ENCODE results near the gene HMCN1.
"Not testable (repeated sequence)": the region's sequence is repeated elsewhere in the genome, so short reads cannot be mapped to it uniquely, and the experiment has no call there.

Gene HMCN1

GRCh38 chr1:186102547-186103148 is 368.5 kb downstream of the HMCN1 start:
- no peak for DNase-seq

DNA sequence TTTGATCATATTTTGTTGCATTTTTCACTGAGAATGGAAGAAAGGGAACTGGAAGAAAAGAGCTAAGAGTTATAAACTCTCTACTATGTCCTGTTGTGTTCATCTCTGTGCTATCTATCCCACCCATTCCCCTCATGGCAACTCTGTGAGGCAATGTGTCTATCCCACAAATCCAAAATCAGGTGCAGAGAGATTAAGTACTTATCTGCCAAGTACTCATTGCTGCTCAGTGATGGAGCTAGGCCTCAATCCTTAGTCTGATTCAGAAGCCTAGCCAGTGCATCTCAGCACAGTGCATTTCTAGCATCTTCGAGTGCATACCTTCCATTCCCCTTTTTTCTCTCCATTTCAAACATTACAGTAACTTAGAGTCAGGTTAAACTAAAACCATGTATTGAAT is 370.3 kb downstream of the HMCN1 start:
- no peak for DNase-seq

DNA sequence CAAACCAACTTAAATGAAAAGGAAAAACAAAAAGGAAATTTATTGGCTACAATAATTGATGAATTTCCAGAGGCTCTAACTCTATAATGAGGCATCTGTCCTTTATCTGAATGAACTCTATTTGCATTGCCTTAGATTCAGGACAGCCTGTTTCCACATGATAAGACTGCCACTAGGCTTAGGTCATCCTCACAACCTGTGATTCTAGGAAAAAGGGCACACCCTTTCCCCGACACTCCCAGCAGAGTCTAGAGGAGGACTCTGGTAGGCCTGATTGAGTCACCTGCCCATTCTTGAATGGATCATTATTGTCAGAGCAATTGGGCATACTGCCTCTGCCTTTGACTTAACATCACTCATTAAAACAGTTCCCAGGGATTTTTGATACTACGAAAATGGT is 378.1 kb downstream of the HMCN1 start:
- DNase-seq = no peak

DNA sequence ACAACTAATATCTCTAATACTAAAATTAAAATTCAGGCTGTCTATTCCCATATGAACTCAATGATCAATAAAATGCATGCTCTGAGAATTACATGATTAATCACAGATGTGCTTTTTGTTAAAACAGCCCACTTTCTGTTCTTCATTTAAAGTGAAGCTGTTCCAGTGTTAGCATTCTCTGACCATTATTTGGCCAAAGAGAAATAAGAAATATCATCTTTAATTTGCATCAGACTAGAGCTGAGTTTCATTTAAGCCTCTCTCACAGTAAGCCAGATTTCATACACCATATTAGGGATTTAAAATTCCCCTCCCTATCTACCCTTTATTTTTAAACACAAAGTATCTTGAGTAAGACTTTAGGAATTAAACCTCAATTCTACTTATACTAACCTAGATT is 379.3 kb downstream of the HMCN1 start:
- DNase-seq = no peak

GRCh38 chr1:186118724-186119123 is 384.5 kb downstream of the HMCN1 start:
- no peak for DNase-seq

DNA sequence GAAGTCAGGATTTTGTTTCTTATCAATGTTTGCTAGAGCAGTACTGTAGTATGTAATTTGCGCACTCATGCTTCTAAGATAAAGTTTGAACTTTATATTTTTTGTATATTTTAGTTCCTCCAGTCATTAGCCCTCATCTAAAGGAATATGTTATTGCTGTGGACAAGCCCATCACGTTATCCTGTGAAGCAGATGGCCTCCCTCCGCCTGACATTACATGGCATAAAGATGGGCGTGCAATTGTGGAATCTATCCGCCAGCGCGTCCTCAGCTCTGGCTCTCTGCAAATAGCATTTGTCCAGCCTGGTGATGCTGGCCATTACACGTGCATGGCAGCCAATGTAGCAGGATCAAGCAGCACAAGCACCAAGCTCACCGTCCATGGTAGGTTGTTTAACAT is 388.6 kb downstream of the HMCN1 start:
- no peak for DNase-seq

GRCh38 chr1:186125035-186125434 is 390.8 kb downstream of the HMCN1 start:
- no peak for DNase-seq

GRCh38 chr1:186125511-186125910 is 391.3 kb downstream of the HMCN1 start:
- DNase-seq = no peak

- DNase-seq = no peak
These were observed 395.6 kb downstream of the HMCN1 start for GRCh38 chr1:186129758-186130157.

- DNase-seq = no peak
These were observed 404.9 kb downstream of the HMCN1 start for GRCh38 chr1:186139115-186139514.

GRCh38 chr1:186139701-186140100 is 405.5 kb downstream of the HMCN1 start:
- no peak for DNase-seq

DNA sequence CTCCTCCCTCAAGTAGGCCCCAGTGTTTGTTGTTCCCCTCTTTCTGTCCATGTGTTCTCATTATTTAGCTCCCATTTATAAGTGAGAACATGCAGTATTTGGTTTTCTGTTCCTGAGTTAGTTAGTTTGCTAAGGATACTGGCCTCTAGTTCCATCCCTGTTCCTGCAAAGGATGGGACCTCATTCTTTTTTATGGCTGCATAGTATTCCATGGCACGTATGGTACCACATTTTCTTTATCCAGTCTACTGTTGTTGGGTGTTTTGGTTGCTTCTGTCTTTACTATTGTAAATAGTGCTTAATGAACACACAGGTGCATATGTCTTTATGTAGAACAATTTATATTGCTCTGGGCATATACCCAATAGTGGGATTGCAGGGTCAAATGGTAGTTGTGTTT is 408.0 kb downstream of the HMCN1 start:
- DNase-seq = no peak

DNA sequence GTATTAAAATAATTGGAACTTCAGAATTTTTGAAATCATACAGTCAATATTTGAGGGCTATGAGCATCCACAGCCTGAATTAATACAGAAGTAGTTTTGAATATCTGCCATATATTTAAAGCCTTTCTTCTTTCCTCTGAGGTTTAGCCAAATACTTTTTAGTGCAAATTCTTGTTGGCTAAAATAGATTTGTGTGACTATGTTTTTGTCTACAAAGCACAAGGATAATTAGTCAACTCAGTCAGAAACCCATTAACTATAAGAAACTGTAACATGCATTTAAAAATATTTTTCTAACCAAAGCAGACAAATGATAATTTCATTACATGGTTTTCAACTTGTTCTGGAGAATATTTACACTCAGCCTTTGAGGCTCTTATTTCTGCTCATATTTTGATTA is 408.7 kb downstream of the HMCN1 start:
- DNase-seq = no peak

GRCh38 chr1:186143481-186143880 is 409.3 kb downstream of the HMCN1 start:
- no peak for DNase-seq

GRCh38 chr1:186144505-186144904 is 410.3 kb downstream of the HMCN1 start:
- no peak for DNase-seq

GRCh38 chr1:186146974-186147373 is 412.8 kb downstream of the HMCN1 start:
- DNase-seq = no peak

- DNase-seq = no peak
These were observed 415.4 kb downstream of the HMCN1 start for GRCh38 chr1:186149591-186149990.

GRCh38 chr1:186152227-186152619 is 418.0 kb downstream of the HMCN1 start:
- no peak for DNase-seq

GRCh38 chr1:186152620-186153239 is 418.5 kb downstream of the HMCN1 start:
- no peak for DNase-seq

- no peak for DNase-seq
These were observed 420.5 kb downstream of the HMCN1 start for GRCh38 chr1:186154651-186155050.

DNA sequence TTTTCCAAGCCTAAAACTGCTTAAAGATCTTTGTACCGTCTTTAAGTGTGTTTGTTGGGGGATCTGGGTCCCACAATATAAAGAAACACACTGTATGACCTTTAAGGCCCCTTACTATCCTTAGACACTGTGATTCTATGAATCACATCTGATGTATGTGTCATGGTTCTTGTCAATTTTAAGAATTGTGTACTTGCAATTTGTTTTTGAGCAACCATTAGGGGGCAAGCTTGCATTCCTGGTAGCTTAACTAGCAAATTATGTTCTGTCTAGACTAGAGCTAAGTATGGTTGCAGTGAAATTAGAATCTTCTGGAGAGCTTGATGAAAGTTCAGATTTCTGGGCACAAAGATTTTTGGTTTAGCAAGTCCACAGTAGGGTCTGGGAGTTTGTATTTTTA is 421.4 kb downstream of the HMCN1 start:
- DNase-seq = peak; percentile 38

DNA sequence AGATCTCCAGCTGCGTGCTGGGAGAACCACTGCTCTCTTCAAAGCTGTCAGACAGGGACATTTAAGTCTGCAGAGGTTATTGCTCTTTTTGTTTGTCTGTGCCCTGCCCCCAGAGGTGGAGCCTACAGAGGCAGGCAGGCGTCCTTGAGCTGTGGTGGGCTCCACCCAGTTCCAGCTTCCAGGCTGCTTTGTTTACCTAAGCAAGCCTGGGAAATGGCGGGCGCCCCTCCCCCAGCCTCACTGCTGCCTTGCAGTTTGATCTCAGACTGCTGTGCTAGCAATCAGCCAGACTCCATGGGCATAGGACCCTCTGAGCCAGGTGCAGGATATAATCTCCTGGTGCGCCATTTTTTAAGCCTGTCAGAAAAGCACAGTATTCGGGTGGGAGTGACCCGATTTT is 428.7 kb downstream of the HMCN1 start:
- DNase-seq = not testable (repeated sequence)

GRCh38 chr1:186164773-186165172 is 430.6 kb downstream of the HMCN1 start:
- DNase-seq = no peak

- DNase-seq = no peak
These were observed 431.1 kb downstream of the HMCN1 start for GRCh38 chr1:186165303-186165702.

GRCh38 chr1:186167096-186167668 is 433.0 kb downstream of the HMCN1 start:
- DNase-seq = no peak

Measured in NCI-H1048 (cell line).